Lung (tissue), 12 donors: ENCODE results near the gene CRYGN. TPM values are rescaled to one million over a fixed set of nuclear protein-coding genes. Genes with fewer than 3 reads are reported as not detected.

Source experiments
- ATAC-seq: fragments of 200-7000 bp; cut with Tn5 transposase; one replicate; pipeline ENCODE4 v1.9.1; 2020; ENCODE audit warnings: moderate number of reproducible peaks; ENCODE audit not compliant: insufficient read depth, low FRiP score
- DNase-seq, 3 donors: peaks; one replicate each; pipeline ENCODE4 v3.0.0-alpha.2; 2013 to 2017
- H3K27ac ChIP-seq, 2 donors: one replicate each; pipeline ENCODE4 v1.5.1; 2013; ENCODE audit warnings: mild to moderate bottlenecking in 2 of 2, moderate library complexity in 2 of 2, control low read depth in 1 of 2, inconsistent platforms in 1 of 2, low read depth in 1 of 2, low read length in 1 of 2
- H3K27me3 ChIP-seq, 3 donors: one replicate each; pipeline ENCODE4 v1.5.1; 2013; ENCODE audit warnings: low read length in 2 of 3; ENCODE audit not compliant: control insufficient read depth in 3 of 3, insufficient read depth in 3 of 3
- H3K36me3 ChIP-seq, 4 donors: one replicate each; pipeline ENCODE4 v1.5.1; 2013; ENCODE audit warnings: low read length in 4 of 4, mild to moderate bottlenecking in 1 of 4, moderate library complexity in 1 of 4; ENCODE audit not compliant: control insufficient read depth in 4 of 4, insufficient read depth in 4 of 4
- H3K4me1 ChIP-seq, 5 donors: one replicate each; pipeline ENCODE4 v1.5.1; 2013; ENCODE audit warnings: low read length in 5 of 5, mild to moderate bottlenecking in 2 of 5, moderate library complexity in 1 of 5; ENCODE audit not compliant: control insufficient read depth in 5 of 5, insufficient read depth in 5 of 5
- H3K4me3 ChIP-seq: one replicate; pipeline ENCODE4 v1.5.1; 2013; ENCODE audit warnings: mild to moderate bottlenecking, control low read depth, moderate library complexity
- H3K9ac ChIP-seq, 2 donors: one replicate each; pipeline ENCODE4 v1.5.1; 2013; ENCODE audit warnings: low read length in 2 of 2, control low read depth in 1 of 2; ENCODE audit not compliant: insufficient read depth in 1 of 2
- H3K9me3 ChIP-seq, 4 donors: one replicate each; pipeline ENCODE4 v1.5.1; 2013; ENCODE audit warnings: low read length in 3 of 4, mild to moderate bottlenecking in 1 of 4, moderate library complexity in 1 of 4; ENCODE audit not compliant: control insufficient read depth in 4 of 4, insufficient read depth in 3 of 4
- CTCF ChIP-seq: IDR thresholded peaks from 2 replicates; pipeline ENCODE4 v1.5.1; 2012; ENCODE audit warnings: mild to moderate bottlenecking; ENCODE audit errors: control extremely low read depth, extremely low read depth
- WGBS, 2 donors: extraction: QIAGEN DNeasy Blood & Tissue Kit; methylation state at CpG; one replicate each; pipeline ENCODE4 v1.1.7; 2013; 5-methylcytosine and 5-hydroxymethylcytosine counted together
- polyA plus RNA-seq, 2 donors: library from polyadenylated mRNA; stranded (reverse); fragments of 200-250 nt; gene quantifications; one replicate each; pipeline ENCODE4 v1.2.1, GENCODE V29; 2013
- total RNA-seq, 2 donors: library from RNA; depleted of rRNA in 1 of 2; stranded (reverse); fragments of >200 nt in 1 of 2; gene quantifications; one replicate each; pipeline ENCODE4 v1.2.1, GENCODE V29; 2014 to 2021
- donor health status: control.
- donor health status: control.
- donor health status: Bipolar disorder and iron deficiency.
- donor health status: healthy.
- donor health status: DM: yes; HTN: yes; CAD: no.

The CRYGN gene
- total and polyA plus RNA-seq, 4 donors, result 0.07 to 0.34 (median 0.28) TPM; not detected in 1

DNA sequence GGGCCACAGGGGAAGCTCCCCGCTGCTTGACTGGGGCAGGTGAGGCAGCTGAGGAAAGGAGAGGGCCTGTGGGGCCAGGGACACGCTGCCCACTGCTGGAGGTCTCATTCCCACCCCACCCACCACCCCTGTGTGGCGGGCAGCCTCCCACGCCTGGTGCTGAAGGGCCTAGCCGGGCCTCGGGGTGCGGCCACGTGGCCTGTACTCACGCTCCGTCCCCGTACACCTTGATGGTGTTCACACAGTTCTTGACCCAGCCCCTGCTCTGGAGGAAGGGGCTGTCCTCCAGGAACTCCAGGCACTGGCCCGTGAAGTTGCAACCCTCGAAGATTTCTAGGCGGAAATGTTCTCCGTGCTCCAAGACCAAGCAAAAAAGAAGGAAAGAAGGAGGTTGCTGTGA is 4.0 kb downstream of the CRYGN start:
- no peak overlapping the region for H3K27ac ChIP-seq
- H3K4me1 ChIP-seq, result peaks cover 0 to 8% (median 7%) of the 10 kb centered on the region in 5 donors
- no peaks in the 10 kb centered on the region for H3K36me3 ChIP-seq
- peaks cover 0 to 7% (median 0%) of the 10 kb centered on the region in 3 donors for H3K27me3 ChIP-seq
- H3K9me3 ChIP-seq, result no peaks in the 10 kb centered on the region
- ATAC-seq, result no peak
- WGBS, 2 donors, result 92 to 98% methylated on average over 15 of the region's 15 CpGs
- H3K9ac ChIP-seq, result no peak overlapping the region
- no peak for TF ChIP-seq CTCF
- H3K4me3 ChIP-seq, result no peak overlapping the region
- DNase-seq, result no peak

- 92 to 93% methylated on average over 20 of the region's 20 CpGs for WGBS, 2 donors
- no peak for TF ChIP-seq CTCF
- Histone ChIP-seq H3K4me1 (peaks cover 0 to 8% (median 4%) of the 10 kb centered on the region in 5 donors), H3K9ac (no peak overlapping the region), H3K4me3 (no peak overlapping the region), H3K27ac (no peak overlapping the region), H3K27me3 (peaks cover 0 to 7% (median 0%) of the 10 kb centered on the region in 3 donors), H3K36me3 (no peaks in the 10 kb centered on the region), H3K9me3 (no peaks in the 10 kb centered on the region)
- DNase-seq (no peak), ATAC-seq (no peak)
Observed at GRCh38 chr7:151435103-151435916, 4.6 kb downstream of the CRYGN start.

- H3K36me3 ChIP-seq, result no peaks in the 10 kb centered on the region
- H3K9ac ChIP-seq, result no peak overlapping the region
- no peak overlapping the region for H3K27ac ChIP-seq
- no peak overlapping the region for H3K4me3 ChIP-seq
- no peak for DNase-seq
- no peak for TF ChIP-seq CTCF
- peaks cover 0 to 9% (median 1%) of the 10 kb centered on the region in 5 donors for H3K4me1 ChIP-seq
- peaks cover 0 to 7% (median 0%) of the 10 kb centered on the region in 3 donors for H3K27me3 ChIP-seq
- H3K9me3 ChIP-seq, result no peaks in the 10 kb centered on the region
- 88 to 93% methylated on average over 4 of the region's 4 CpGs for whole genome bisulfite sequencing, 2 donors
- no peak for ATAC-seq
Observed at GRCh38 chr7:151434549-151434948, 5.4 kb downstream of the CRYGN start.
